ENCODE data around the gene RANGAP1.

- no peak for TF ChIP-seq CSDC2 (CRISPR knock-in tag; IDR thresholded peaks at IDR 0.05)
- no peak for TF ChIP-seq ARNTL (CRISPR knock-in tag; IDR thresholded peaks at IDR 0.05; ENCODE audit: borderline replicate concordance, low read depth)
- TF ChIP-seq OSR1 (CRISPR knock-in tag; IDR thresholded peaks at IDR 0.05) = no peak
- no peak for TF ChIP-seq TCF4 (CRISPR knock-in tag; IDR thresholded peaks at IDR 0.05; ENCODE audit: borderline replicate concordance)
- no peak for TF ChIP-seq SNAI2 (CRISPR knock-in tag; IDR thresholded peaks at IDR 0.05)
- TF ChIP-seq ZFP3 (CRISPR knock-in tag; IDR thresholded peaks at IDR 0.05) = no peak
- TF ChIP-seq, protein P1, sequence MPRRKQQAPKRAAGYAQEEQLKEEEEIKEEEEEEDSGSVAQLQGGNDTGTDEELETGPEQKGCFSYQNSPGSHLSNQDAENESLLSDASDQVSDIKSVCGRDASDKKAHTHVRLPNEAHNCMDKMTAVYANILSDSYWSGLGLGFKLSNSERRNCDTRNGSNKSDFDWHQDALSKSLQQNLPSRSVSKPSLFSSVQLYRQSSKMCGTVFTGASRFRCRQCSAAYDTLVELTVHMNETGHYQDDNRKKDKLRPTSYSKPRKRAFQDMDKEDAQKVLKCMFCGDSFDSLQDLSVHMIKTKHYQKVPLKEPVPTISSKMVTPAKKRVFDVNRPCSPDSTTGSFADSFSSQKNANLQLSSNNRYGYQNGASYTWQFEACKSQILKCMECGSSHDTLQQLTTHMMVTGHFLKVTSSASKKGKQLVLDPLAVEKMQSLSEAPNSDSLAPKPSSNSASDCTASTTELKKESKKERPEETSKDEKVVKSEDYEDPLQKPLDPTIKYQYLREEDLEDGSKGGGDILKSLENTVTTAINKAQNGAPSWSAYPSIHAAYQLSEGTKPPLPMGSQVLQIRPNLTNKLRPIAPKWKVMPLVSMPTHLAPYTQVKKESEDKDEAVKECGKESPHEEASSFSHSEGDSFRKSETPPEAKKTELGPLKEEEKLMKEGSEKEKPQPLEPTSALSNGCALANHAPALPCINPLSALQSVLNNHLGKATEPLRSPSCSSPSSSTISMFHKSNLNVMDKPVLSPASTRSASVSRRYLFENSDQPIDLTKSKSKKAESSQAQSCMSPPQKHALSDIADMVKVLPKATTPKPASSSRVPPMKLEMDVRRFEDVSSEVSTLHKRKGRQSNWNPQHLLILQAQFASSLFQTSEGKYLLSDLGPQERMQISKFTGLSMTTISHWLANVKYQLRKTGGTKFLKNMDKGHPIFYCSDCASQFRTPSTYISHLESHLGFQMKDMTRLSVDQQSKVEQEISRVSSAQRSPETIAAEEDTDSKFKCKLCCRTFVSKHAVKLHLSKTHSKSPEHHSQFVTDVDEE (CRISPR knock-in tag; IDR thresholded peaks at IDR 0.05) = no peak
- no peak for TF ChIP-seq TOX (CRISPR knock-in tag; IDR thresholded peaks at IDR 0.05; ENCODE audit: borderline replicate concordance)
- no peak for TF ChIP-seq PPARA (CRISPR knock-in tag; IDR thresholded peaks at IDR 0.05; ENCODE audit: borderline replicate concordance)
- no peak for TF ChIP-seq GLIS3 (CRISPR knock-in tag; IDR thresholded peaks at IDR 0.05)
- TF ChIP-seq ESRRG (CRISPR knock-in tag; IDR thresholded peaks at IDR 0.05) = no peak
- no peak for TF ChIP-seq PATZ1 (CRISPR knock-in tag; IDR thresholded peaks at IDR 0.05; ENCODE audit: borderline replicate concordance)
- TF ChIP-seq, protein P2, sequence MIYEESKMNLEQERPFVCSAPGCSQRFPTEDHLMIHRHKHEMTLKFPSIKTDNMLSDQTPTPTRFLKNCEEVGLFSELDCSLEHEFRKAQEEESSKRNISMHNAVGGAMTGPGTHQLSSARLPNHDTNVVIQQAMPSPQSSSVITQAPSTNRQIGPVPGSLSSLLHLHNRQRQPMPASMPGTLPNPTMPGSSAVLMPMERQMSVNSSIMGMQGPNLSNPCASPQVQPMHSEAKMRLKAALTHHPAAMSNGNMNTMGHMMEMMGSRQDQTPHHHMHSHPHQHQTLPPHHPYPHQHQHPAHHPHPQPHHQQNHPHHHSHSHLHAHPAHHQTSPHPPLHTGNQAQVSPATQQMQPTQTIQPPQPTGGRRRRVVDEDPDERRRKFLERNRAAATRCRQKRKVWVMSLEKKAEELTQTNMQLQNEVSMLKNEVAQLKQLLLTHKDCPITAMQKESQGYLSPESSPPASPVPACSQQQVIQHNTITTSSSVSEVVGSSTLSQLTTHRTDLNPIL (CRISPR knock-in tag; IDR thresholded peaks at IDR 0.05; ENCODE audit: low read depth) = no peak
- no peak for TF ChIP-seq ZC3H10 (CRISPR knock-in tag; IDR thresholded peaks at IDR 0.05)
These were observed 678 bp upstream of the RANGAP1 start for GRCh38 chr22:41286639-41287091.

Data from SK-N-SH treated with all-trans-retinoic acid at 6 μM for 48 hours (cell line).